ENCODE results near the gene RPTN. TPM values are rescaled to one million over a fixed set of nuclear protein-coding genes. Genes with fewer than 3 reads are reported as not detected.

Gene RPTN
- total RNA-seq, 1 donor from 2014 or later = 0.09 TPM

DNA sequence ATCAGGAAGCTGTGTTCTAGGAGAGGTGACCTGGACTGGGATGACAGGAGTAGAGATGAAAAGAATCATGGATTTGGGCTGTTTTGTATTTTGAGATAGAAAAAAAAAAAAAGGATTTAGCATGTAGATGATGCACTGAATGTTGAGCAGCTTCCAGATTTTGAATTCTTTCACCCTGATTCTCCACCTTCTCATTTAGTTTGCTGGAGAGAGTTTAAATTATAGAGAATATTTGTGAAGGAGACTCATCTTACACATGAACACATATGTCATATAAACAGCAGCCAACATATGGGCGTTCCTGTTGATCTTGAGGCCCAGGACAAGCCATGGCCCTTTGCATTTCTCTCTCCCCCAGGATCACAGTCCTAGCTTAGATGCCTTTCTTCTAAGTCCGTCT lies 7.4 kb downstream of the RPTN start:
- H3K27me3 Mint-ChIP-seq (ENCODE audit: low read depth, unreplicated experiment) = peaks cover 5% of the 10 kb centered on the region
- H3K79me2 ChIP-seq (ENCODE audit: insufficient read depth, low read length) = no peaks in the 10 kb centered on the region
- H3K9me3 Mint-ChIP-seq (ENCODE audit: unreplicated experiment) = peaks cover 32% of the 10 kb centered on the region
- peaks cover 16% of the 10 kb centered on the region for H3K27me3 ChIP-seq (ENCODE audit: insufficient read depth, low read length)
- no peaks in the 10 kb centered on the region for H3K36me3 Mint-ChIP-seq (ENCODE audit: low read depth, unreplicated experiment)
- H3K9me3 ChIP-seq (ENCODE audit: insufficient read depth, low read depth, low read length) = peaks cover 9% of the 10 kb centered on the region
- no peak overlapping the region for H3K4me2 ChIP-seq (ENCODE audit: low read length)
- FAIRE-seq (no peak), DNase-seq (ENCODE audit: low read depth) (no peak)
- no peaks in the 10 kb centered on the region for H3K4me1 Mint-ChIP-seq (ENCODE audit: low read depth, unreplicated experiment)
- H3K4me3 ChIP-seq (ENCODE audit: insufficient read depth, low read depth, low read length) = no peak overlapping the region
- no peak for TF ChIP-seq EZH2 (IDR thresholded peaks at IDR 0.05; ENCODE audit: insufficient read depth, low read length)
- TF ChIP-seq CTCF (IDR thresholded peaks at IDR 0.05; ENCODE audit: insufficient read depth, low read depth, low read length) = no peak
- H3K9ac ChIP-seq (ENCODE audit: low read length) = no peak overlapping the region
- H3K27ac ChIP-seq (ENCODE audit: low read depth, low read length) = no peak overlapping the region
- no peaks in the 10 kb centered on the region for H4K20me1 ChIP-seq (ENCODE audit: insufficient read depth, low read length)
- H3K27ac Mint-ChIP-seq (ENCODE audit: unreplicated experiment) = no peak overlapping the region
- H3K36me3 ChIP-seq (ENCODE audit: insufficient read depth, low read length) = no peaks in the 10 kb centered on the region
- H2AFZ ChIP-seq (ENCODE audit: low read depth, low read length) = no peak overlapping the region
- no peaks in the 10 kb centered on the region for H3K4me1 ChIP-seq (ENCODE audit: insufficient read depth, low read length)
- no peak overlapping the region for H3K4me3 Mint-ChIP-seq (ENCODE audit: unreplicated experiment)

- Mint-ChIP-seq H3K4me1 (ENCODE audit: low read depth, unreplicated experiment) (no peaks in the 10 kb centered on the region), H3K36me3 (ENCODE audit: low read depth, unreplicated experiment) (no peaks in the 10 kb centered on the region)
Observed at GRCh38 chr1:152148981-152149380, 10.0 kb downstream of the RPTN start.

More at GRCh38 chr1:152148981-152149380, 10.0 kb downstream of the RPTN start:
- no peak overlapping the region for H3K4me2 ChIP-seq (ENCODE audit: low read length)
- no peak for FAIRE-seq
- Mint-ChIP-seq H3K27ac (ENCODE audit: unreplicated experiment) (peak overlapping the region; percentile 29), H3K27me3 (ENCODE audit: low read depth, unreplicated experiment) (peaks cover 6% of the 10 kb centered on the region), H3K9me3 (ENCODE audit: unreplicated experiment) (peaks cover 24% of the 10 kb centered on the region), H3K4me3 (ENCODE audit: unreplicated experiment) (no peak overlapping the region)
- peaks cover 9% of the 10 kb centered on the region for H3K9me3 ChIP-seq (ENCODE audit: insufficient read depth, low read depth, low read length)
- H3K27me3 ChIP-seq (ENCODE audit: insufficient read depth, low read length) = peaks cover 7% of the 10 kb centered on the region
- no peak overlapping the region for H2AFZ ChIP-seq (ENCODE audit: low read depth, low read length)
- H3K36me3 ChIP-seq (ENCODE audit: insufficient read depth, low read length) = no peaks in the 10 kb centered on the region
- TF ChIP-seq EZH2 (IDR thresholded peaks at IDR 0.05; ENCODE audit: insufficient read depth, low read length) (no peak), CTCF (IDR thresholded peaks at IDR 0.05; ENCODE audit: insufficient read depth, low read depth, low read length) (no peak)
- no peaks in the 10 kb centered on the region for H4K20me1 ChIP-seq (ENCODE audit: insufficient read depth, low read length)
- no peaks in the 10 kb centered on the region for H3K79me2 ChIP-seq (ENCODE audit: insufficient read depth, low read length)
- H3K4me3 ChIP-seq (ENCODE audit: insufficient read depth, low read depth, low read length) = no peak overlapping the region
- H3K9ac ChIP-seq (ENCODE audit: low read length) = no peak overlapping the region
- no peaks in the 10 kb centered on the region for H3K4me1 ChIP-seq (ENCODE audit: insufficient read depth, low read length)
- no peak overlapping the region for H3K27ac ChIP-seq (ENCODE audit: low read depth, low read length)
- peak; percentile 32 for DNase-seq (ENCODE audit: low read depth)
